Measurements from ENCODE around the gene CLBA1. TPM values are rescaled to one million over a fixed set of nuclear protein-coding genes. Genes with fewer than 3 reads are reported as not detected.

CLBA1 gene
- total and polyA plus RNA-seq, 2 donors from 2014 or later: 13.2 to 22.6 TPM

- Histone ChIP-seq H3K9ac (ENCODE audit: low read length in 3 of 3) (no peak overlapping the region), H3K27me3 (ENCODE audit: control insufficient read depth, insufficient read depth, low read length) (no peaks in the 10 kb centered on the region), H3K27ac (ENCODE audit: low read depth in 2 of 2, low read length in 2 of 2) (no peak overlapping the region), H3K36me3 (ENCODE audit: control insufficient read depth in 2 of 3, insufficient read depth in 3 of 3, low read length in 3 of 3) (peaks cover 0 to 13% (median 4%) of the 10 kb centered on the region in 3 donors), H3K4me1 (ENCODE audit: control insufficient read depth in 2 of 3, insufficient read depth in 2 of 3, low read depth in 1 of 3, low read length in 3 of 3) (no peaks in the 10 kb centered on the region), H3K9me3 (ENCODE audit: control insufficient read depth in 2 of 3, insufficient read depth in 1 of 3, low read length in 3 of 3) (no peaks in the 10 kb centered on the region), H3K4me3 (ENCODE audit: low read length in 3 of 3) (no peak overlapping the region)
- FAIRE-seq: no peak
- peak in 1 of 5 donors; percentile 36 for DNase-seq
- intact Hi-C loops (cut with DNase I): no loop called here
- TF ChIP-seq CTCF (IDR thresholded peaks at IDR 0.05; ENCODE audit: borderline replicate concordance, extremely low read depth, insufficient read depth): no peak
These were observed 9.4 kb downstream of the CLBA1 start for GRCh38 chr14:104994978-104995377.

GRCh38 chr14:104996032-104996431, 10.4 kb downstream of the CLBA1 start:
- no peak overlapping the region for H3K9ac ChIP-seq (ENCODE audit: low read length in 3 of 3)
- intact Hi-C loops (cut with DNase I): no loop called here
- H3K9me3 ChIP-seq (ENCODE audit: control insufficient read depth in 2 of 3, insufficient read depth in 1 of 3, low read length in 3 of 3): no peaks in the 10 kb centered on the region
- no peak overlapping the region for H3K27ac ChIP-seq (ENCODE audit: low read depth in 2 of 2, low read length in 2 of 2)
- no peak overlapping the region for H3K4me3 ChIP-seq (ENCODE audit: low read length in 3 of 3)
- DNase-seq (peak in 1 of 5 donors; percentile 44), FAIRE-seq (no peak)
- H3K4me1 ChIP-seq (ENCODE audit: control insufficient read depth in 2 of 3, insufficient read depth in 2 of 3, low read depth in 1 of 3, low read length in 3 of 3): no peaks in the 10 kb centered on the region
- TF ChIP-seq CTCF (IDR thresholded peaks at IDR 0.05; ENCODE audit: borderline replicate concordance, extremely low read depth, insufficient read depth): no peak
- no peaks in the 10 kb centered on the region for H3K27me3 ChIP-seq (ENCODE audit: control insufficient read depth, insufficient read depth, low read length)
- H3K36me3 ChIP-seq (ENCODE audit: control insufficient read depth in 2 of 3, insufficient read depth in 3 of 3, low read length in 3 of 3): peaks cover 0 to 13% (median 4%) of the 10 kb centered on the region in 3 donors

GRCh38 chr14:104996483-104996882, 10.9 kb downstream of the CLBA1 start:
- TF ChIP-seq CTCF (IDR thresholded peaks at IDR 0.05; ENCODE audit: borderline replicate concordance, extremely low read depth, insufficient read depth): no peak
- Histone ChIP-seq H3K9ac (ENCODE audit: low read length in 3 of 3) (no peak overlapping the region), H3K27ac (ENCODE audit: low read depth in 2 of 2, low read length in 2 of 2) (no peak overlapping the region), H3K4me1 (ENCODE audit: control insufficient read depth in 2 of 3, insufficient read depth in 2 of 3, low read depth in 1 of 3, low read length in 3 of 3) (no peaks in the 10 kb centered on the region), H3K4me3 (ENCODE audit: low read length in 3 of 3) (no peak overlapping the region), H3K36me3 (ENCODE audit: control insufficient read depth in 2 of 3, insufficient read depth in 3 of 3, low read length in 3 of 3) (peaks cover 0 to 13% (median 2%) of the 10 kb centered on the region in 3 donors), H3K9me3 (ENCODE audit: control insufficient read depth in 2 of 3, insufficient read depth in 1 of 3, low read length in 3 of 3) (no peaks in the 10 kb centered on the region), H3K27me3 (ENCODE audit: control insufficient read depth, insufficient read depth, low read length) (no peaks in the 10 kb centered on the region)
- intact Hi-C loops (cut with DNase I): no loop called here
- peak in 1 of 5 donors; percentile 45 for DNase-seq
- FAIRE-seq: no peak

GRCh38 chr14:104998801-104999200, 13.2 kb downstream of the CLBA1 start:
- Histone ChIP-seq H3K27ac (ENCODE audit: low read depth in 2 of 2, low read length in 2 of 2) (no peak overlapping the region), H3K9me3 (ENCODE audit: control insufficient read depth in 2 of 3, insufficient read depth in 1 of 3, low read length in 3 of 3) (no peaks in the 10 kb centered on the region), H3K27me3 (ENCODE audit: control insufficient read depth, insufficient read depth, low read length) (no peaks in the 10 kb centered on the region), H3K9ac (ENCODE audit: low read length in 3 of 3) (no peak overlapping the region), H3K4me3 (ENCODE audit: low read length in 3 of 3) (no peak overlapping the region), H3K36me3 (ENCODE audit: control insufficient read depth in 2 of 3, insufficient read depth in 3 of 3, low read length in 3 of 3) (peaks cover 0 to 5% (median 0%) of the 10 kb centered on the region in 3 donors), H3K4me1 (ENCODE audit: control insufficient read depth in 2 of 3, insufficient read depth in 2 of 3, low read depth in 1 of 3, low read length in 3 of 3) (no peaks in the 10 kb centered on the region)
- no peak for TF ChIP-seq CTCF (IDR thresholded peaks at IDR 0.05; ENCODE audit: borderline replicate concordance, extremely low read depth, insufficient read depth)
- intact Hi-C loops (cut with DNase I): no loop called here
- FAIRE-seq: no peak
- DNase-seq: peak in 1 of 5 donors; percentile 49
